HepG2 (cell line): ENCODE data around the gene SLC35B2. TPM values are rescaled to one million over a fixed set of nuclear protein-coding genes. Genes with fewer than 3 reads are reported as not detected.

Source experiments
- AHDC1 ChIP-seq: sonication (generic); formaldehyde crosslinking; IDR thresholded peaks from 2 replicates; pipeline ENCODE4 v1.5.1; 2020; ENCODE audit warnings: mild to moderate bottlenecking, missing genetic modification reagents, borderline replicate concordance
- BRD4 ChIP-seq: sonication (generic); formaldehyde crosslinking; IDR thresholded peaks from 2 replicates; pipeline ENCODE4 v1.4.0; 2020; ENCODE audit warnings: missing genetic modification reagents
- KLF13 ChIP-seq: sonication (generic); formaldehyde crosslinking; IDR thresholded peaks from 2 replicates; pipeline ENCODE4 v1.4.0; 2020; ENCODE audit warnings: mild to moderate bottlenecking, missing genetic modification reagents
- MTERF4 ChIP-seq: sonication (generic); formaldehyde crosslinking; IDR thresholded peaks from 2 replicates; pipeline ENCODE4 v1.8.0; 2023; ENCODE audit warnings: mild to moderate bottlenecking, missing genetic modification reagents
- PRDM10 ChIP-seq: sonication (generic); formaldehyde crosslinking; IDR thresholded peaks from 2 replicates; pipeline ENCODE4 v1.4.0; 2020; ENCODE audit warnings: low read depth, missing genetic modification reagents
- SAFB2 ChIP-seq: sonication (generic); formaldehyde crosslinking; IDR thresholded peaks from 2 replicates; pipeline ENCODE4 v1.5.1; 2020; ENCODE audit warnings: missing genetic modification reagents, low read depth, mild to moderate bottlenecking, borderline replicate concordance
- ZNF207 ChIP-seq: fragments of 450-650 bp; IDR thresholded peaks from 2 replicates; pipeline ENCODE4 v1.6.1; 2016; ENCODE audit warnings: antibody characterized with exemption, borderline replicate concordance
- ZNF687 ChIP-seq: sonication (generic); formaldehyde crosslinking; IDR thresholded peaks from 2 replicates; pipeline ENCODE4 v1.5.1; 2020; ENCODE audit warnings: mild to moderate bottlenecking, missing genetic modification reagents, moderate library complexity
- ZNF704 ChIP-seq: sonication (generic); formaldehyde crosslinking; IDR thresholded peaks from 2 replicates; pipeline ENCODE4 v1.8.1; 2023; ENCODE audit warnings: mild to moderate bottlenecking, inconsistent platforms, moderate library complexity, missing genetic modification reagents, borderline replicate concordance
- polyA plus RNA-seq, 8 experiments: library from polyadenylated mRNA; depleted of rRNA in 3 of 8; stranded (reverse) in 7 of 8; unstranded in 1 of 8; fragments of >200 nt; fragmentation: Illumina TruSeq in 4 of 8; extraction: Trizol in 4 of 8; gene quantifications; 2 replicates each; pipeline versions ENCODE4 v1.2.1 to v1.2.3, GENCODE V29; 2011 to 2016; ENCODE audit warnings: low read depth in 4 of 8, missing spikeins in 1 of 8, mixed read lengths in 1 of 8; ENCODE audit not compliant: insufficient read depth in 1 of 8
- total RNA-seq, 5 experiments: library from RNA; depleted of rRNA; stranded (reverse); fragments of >200 nt; fragmentation: Illumina TruSeq; extraction: Trizol; gene quantifications; 2 replicates each; pipeline ENCODE4 v1.2.3, GENCODE V29; 2016; ENCODE audit warnings: low read depth in 1 of 5

SLC35B2 gene
- total and polyA plus RNA-seq, 2 of the 13 experiments (the other 11 are each of a cell fraction or from before 2014, with no cell fraction given), result 61.1 to 148 TPM

- TF ChIP-seq BRD4 (CRISPR knock-in tag) (0 out of 2 replicates have a peak, but pooled peaks have one; percentile 59), SAFB2 (CRISPR knock-in tag) (0 out of 2 replicates have a peak, but pooled peaks have one; percentile 33), PRDM10 (CRISPR knock-in tag) (no peak), ZNF207 (no peak), AHDC1 (CRISPR knock-in tag) (0 out of 2 replicates have a peak, but pooled peaks have one; percentile 17), MTERF4 (CRISPR knock-in tag) (no peak), KLF13 (CRISPR knock-in tag) (0 out of 2 replicates have a peak, but pooled peaks have one; percentile 26), ZNF687 (CRISPR knock-in tag) (no peak), ZNF704 (CRISPR knock-in tag) (0 out of 2 replicates have a peak, but pooled peaks have one; percentile 48)
These were observed 34.6 kb downstream of the SLC35B2 start (continued) for GRCh38 chr6:44222486-44223318.
